Tibial nerve (tissue), 4 donors: Measurements from ENCODE around the gene CARMIL1. TPM values are rescaled to one million over a fixed set of nuclear protein-coding genes. Genes with fewer than 3 reads are reported as not detected.

Source experiments
- DNase-seq, 2 donors: peaks; one replicate each; pipeline ENCODE4 v3.0.0-alpha.2; 2019; ENCODE audit warnings: low spot score in 2 of 2
- H3K27ac ChIP-seq, 4 donors: fragments of 200-600 bp; sonication (generic) in 3 of 4; one replicate each; pipeline ENCODE4 v1.5.1; 2017 to 2019; ENCODE audit warnings: mild to moderate bottlenecking in 1 of 4
- H3K27me3 ChIP-seq, 2 donors: fragments of 200-600 bp; sonication (generic) in 1 of 2; one replicate each; pipeline versions ENCODE4 v1.5.1 to v1.6.0; 2017 to 2019
- H3K36me3 ChIP-seq, 3 donors: fragments of 200-600 bp; sonication (generic); one replicate each; pipeline ENCODE4 v1.5.1; 2018 to 2019
- H3K4me1 ChIP-seq, 4 donors: fragments of 200-600 bp; sonication (generic) in 3 of 4; one replicate each; pipeline ENCODE4 v1.5.1; 2017 to 2019
- H3K4me3 ChIP-seq, 4 donors: fragments of 200-600 bp; sonication (generic) in 3 of 4; one replicate each; pipeline ENCODE4 v1.5.1; 2017 to 2019; ENCODE audit warnings: mild to moderate bottlenecking in 1 of 4, moderate library complexity in 1 of 4
- H3K9me3 ChIP-seq, 4 donors: fragments of 200-600 bp; sonication (generic) in 3 of 4; one replicate each; pipeline ENCODE4 v1.5.1; 2017 to 2019
- EP300 ChIP-seq, 2 donors: sonication (generic); formaldehyde crosslinking; IDR thresholded peaks; one replicate each; pipeline ENCODE4 v1.6.1; 2017; ENCODE audit warnings: antibody characterized with exemption in 2 of 2, mild to moderate bottlenecking in 1 of 2
- POLR2A ChIP-seq, 2 donors: fragments of 450-650 bp; IDR thresholded peaks; one replicate each; pipeline ENCODE4 v1.6.1; 2017; ENCODE audit warnings: antibody characterized with exemption in 2 of 2, mild to moderate bottlenecking in 2 of 2, moderate library complexity in 2 of 2
- WGBS, 2 donors: methylation state at CpG; one replicate each; pipeline ENCODE4 v1.1.5; 2018; 5-methylcytosine and 5-hydroxymethylcytosine counted together
- total RNA-seq, 4 donors: library from RNA; depleted of rRNA; stranded (reverse); fragments of >200 nt; gene quantifications; one replicate each; pipeline ENCODE4 v1.1.0, GENCODE V29; 2016
- TF ChIP-seq, protein P1 (sequence below), 5 experiments: fragments of 200-600 bp in 3 of 5; fragments of 450-650 bp in 2 of 5; sonication (generic) in 3 of 5; IDR thresholded peaks; one replicate each; pipeline ENCODE4 v1.5.1; 2016 to 2019; ENCODE audit warnings: antibody characterized with exemption in 5 of 5, mild to moderate bottlenecking in 3 of 5, moderate library complexity in 2 of 5

The CARMIL1 gene
- total RNA-seq, 4 donors from 2014 or later = 29.1 to 43.5 (median 34.1) TPM

DNA sequence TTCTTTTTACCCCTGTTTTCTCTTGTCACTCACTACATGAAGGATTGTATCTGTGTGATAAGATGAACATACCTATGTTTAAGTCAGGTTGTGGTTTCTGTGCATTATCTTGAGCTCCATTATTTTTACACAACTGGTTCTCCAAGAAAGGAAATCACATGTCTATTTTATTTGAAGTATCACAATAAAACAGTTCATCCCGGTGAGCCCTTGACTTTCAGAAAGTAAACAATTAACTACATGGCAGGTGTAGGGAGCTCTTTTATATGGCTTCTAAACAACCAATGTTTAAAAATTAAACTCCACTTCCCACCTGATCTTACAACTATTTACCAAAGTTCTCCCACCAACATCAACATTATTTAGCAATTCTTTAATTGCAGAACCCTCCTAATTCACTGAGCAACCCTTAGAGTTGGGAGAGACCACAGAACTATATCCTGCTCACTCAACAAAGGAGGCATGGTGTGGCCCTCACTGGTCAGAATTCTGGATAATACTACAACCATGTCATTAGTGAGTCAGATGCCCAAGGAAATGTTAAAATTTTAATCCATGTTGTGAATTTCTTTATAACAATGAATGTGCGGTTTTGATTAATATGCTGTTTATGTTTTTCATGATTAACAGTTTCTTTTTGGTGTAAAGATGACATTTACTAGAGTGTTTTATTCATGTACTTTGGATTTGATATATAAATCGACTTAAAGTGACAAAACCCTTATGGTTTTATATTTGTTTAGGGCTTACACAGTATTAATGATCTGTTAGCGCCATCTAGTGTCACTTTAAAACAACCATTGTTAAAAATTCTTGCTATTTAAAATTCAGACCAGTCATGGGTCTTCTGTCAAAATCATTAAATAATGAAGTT, 322.9 kb downstream of the CARMIL1 start:
- Histone ChIP-seq H3K4me1 (no peaks in the 10 kb centered on the region), H3K4me3 (no peak overlapping the region), H3K27ac (no peak overlapping the region), H3K27me3 (no peaks in the 10 kb centered on the region), H3K9me3 (no peaks in the 10 kb centered on the region), H3K36me3 (peaks cover 0 to 10% (median 0%) of the 10 kb centered on the region in 3 donors)
- DNase-seq = no peak
- WGBS, 2 donors = 25 to 29% methylated on average over 4 of the region's 4 CpGs
- TF ChIP-seq, protein P1, sequence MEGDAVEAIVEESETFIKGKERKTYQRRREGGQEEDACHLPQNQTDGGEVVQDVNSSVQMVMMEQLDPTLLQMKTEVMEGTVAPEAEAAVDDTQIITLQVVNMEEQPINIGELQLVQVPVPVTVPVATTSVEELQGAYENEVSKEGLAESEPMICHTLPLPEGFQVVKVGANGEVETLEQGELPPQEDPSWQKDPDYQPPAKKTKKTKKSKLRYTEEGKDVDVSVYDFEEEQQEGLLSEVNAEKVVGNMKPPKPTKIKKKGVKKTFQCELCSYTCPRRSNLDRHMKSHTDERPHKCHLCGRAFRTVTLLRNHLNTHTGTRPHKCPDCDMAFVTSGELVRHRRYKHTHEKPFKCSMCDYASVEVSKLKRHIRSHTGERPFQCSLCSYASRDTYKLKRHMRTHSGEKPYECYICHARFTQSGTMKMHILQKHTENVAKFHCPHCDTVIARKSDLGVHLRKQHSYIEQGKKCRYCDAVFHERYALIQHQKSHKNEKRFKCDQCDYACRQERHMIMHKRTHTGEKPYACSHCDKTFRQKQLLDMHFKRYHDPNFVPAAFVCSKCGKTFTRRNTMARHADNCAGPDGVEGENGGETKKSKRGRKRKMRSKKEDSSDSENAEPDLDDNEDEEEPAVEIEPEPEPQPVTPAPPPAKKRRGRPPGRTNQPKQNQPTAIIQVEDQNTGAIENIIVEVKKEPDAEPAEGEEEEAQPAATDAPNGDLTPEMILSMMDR (IDR thresholded peaks at IDR 0.05) = peak; percentile 35 to 67 (median 41)
- no peak for TF ChIP-seq POLR2A (IDR thresholded peaks at IDR 0.05)
- TF ChIP-seq EP300 (IDR thresholded peaks at IDR 0.05) = no peak

DNA sequence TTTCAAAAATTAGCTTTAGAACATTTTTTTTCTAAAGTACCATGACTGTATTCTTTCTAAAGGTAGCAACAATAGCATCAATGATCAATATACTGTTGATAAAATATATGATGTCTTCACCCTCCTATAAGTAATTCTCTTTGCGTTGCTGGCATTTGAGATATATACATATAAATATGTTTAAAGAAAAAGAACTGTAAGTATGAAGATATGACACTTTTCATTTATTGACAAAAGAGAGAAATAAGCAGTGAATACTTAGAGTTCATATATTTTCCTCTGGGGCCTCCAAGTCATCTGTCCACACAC, 323.5 kb downstream of the CARMIL1 start:
- H3K27me3 ChIP-seq = no peaks in the 10 kb centered on the region
- no peaks in the 10 kb centered on the region for H3K4me1 ChIP-seq
- peaks cover 0 to 10% (median 0%) of the 10 kb centered on the region in 3 donors for H3K36me3 ChIP-seq
- H3K4me3 ChIP-seq = no peak overlapping the region
- no peak overlapping the region for H3K27ac ChIP-seq
- no peak for DNase-seq
- 96 to 100% methylated on average over 1 of the region's 1 CpG for WGBS, 2 donors
- no peaks in the 10 kb centered on the region for H3K9me3 ChIP-seq
- TF ChIP-seq, protein P1 (IDR thresholded peaks at IDR 0.05) = peak in 2 of 5 experiments; percentile 2 to 3
- no peak for TF ChIP-seq POLR2A (IDR thresholded peaks at IDR 0.05)

DNA sequence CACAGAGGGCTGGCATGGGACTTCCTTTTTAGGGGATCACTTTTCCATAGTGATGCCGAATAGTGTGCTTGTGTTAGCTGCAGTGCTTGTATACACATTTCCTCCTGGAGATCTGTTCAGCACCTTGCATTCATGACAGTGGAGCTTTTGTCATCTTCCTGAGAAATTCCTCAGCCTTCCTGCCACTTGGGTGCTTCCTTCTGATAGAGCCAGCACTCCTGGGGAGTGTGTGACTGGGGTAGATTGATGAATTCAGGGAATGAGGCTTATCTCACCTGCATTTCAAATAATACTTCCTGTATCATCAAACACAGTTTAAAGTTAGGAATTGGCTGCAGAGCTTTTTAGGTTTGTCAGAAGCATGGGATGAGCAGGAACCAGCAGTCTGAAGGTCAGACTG, 324.1 kb downstream of the CARMIL1 start:
- Histone ChIP-seq H3K36me3 (peaks cover 0 to 10% (median 0%) of the 10 kb centered on the region in 3 donors), H3K9me3 (no peaks in the 10 kb centered on the region), H3K4me1 (no peaks in the 10 kb centered on the region), H3K4me3 (no peak overlapping the region), H3K27me3 (no peaks in the 10 kb centered on the region), H3K27ac (no peak overlapping the region)
- no peak for DNase-seq
- WGBS, 2 donors = 93 to 100% methylated on average over 1 of the region's 1 CpG
- TF ChIP-seq POLR2A (IDR thresholded peaks at IDR 0.05) = no peak
- TF ChIP-seq, protein P1 (IDR thresholded peaks at IDR 0.05) = no peak

DNA sequence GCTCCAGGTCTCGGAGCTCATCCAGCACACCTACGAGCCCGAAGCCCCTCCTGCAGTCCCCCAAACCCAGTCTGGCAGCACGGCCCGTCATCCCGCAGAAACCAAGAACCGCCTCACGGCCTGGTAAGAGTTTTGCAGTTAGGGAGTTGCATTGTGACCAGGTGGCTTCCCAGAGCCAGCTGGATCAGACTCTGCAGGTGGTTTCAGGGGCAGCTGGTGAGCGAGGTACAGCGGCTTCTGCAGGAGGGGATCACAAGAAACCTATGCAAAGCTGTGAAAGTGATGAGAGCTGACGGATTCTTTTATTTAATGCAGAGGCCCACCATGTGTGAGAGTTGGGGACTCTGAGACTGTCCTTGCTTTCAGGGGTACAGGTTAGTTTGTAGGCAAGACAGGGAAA, 327.0 kb downstream of the CARMIL1 start:
- no peak for DNase-seq
- Histone ChIP-seq H3K4me1 (no peaks in the 10 kb centered on the region), H3K27me3 (no peaks in the 10 kb centered on the region), H3K4me3 (no peak overlapping the region), H3K27ac (no peak overlapping the region), H3K36me3 (peaks cover 0 to 14% (median 3%) of the 10 kb centered on the region in 3 donors), H3K9me3 (no peaks in the 10 kb centered on the region)
- 86 to 88% methylated on average over 11 of the region's 11 CpGs for WGBS, 2 donors
- TF ChIP-seq POLR2A (IDR thresholded peaks at IDR 0.05) = no peak
- no peak for TF ChIP-seq EP300 (IDR thresholded peaks at IDR 0.05)
- TF ChIP-seq, protein P1 (IDR thresholded peaks at IDR 0.05) = no peak

DNA sequence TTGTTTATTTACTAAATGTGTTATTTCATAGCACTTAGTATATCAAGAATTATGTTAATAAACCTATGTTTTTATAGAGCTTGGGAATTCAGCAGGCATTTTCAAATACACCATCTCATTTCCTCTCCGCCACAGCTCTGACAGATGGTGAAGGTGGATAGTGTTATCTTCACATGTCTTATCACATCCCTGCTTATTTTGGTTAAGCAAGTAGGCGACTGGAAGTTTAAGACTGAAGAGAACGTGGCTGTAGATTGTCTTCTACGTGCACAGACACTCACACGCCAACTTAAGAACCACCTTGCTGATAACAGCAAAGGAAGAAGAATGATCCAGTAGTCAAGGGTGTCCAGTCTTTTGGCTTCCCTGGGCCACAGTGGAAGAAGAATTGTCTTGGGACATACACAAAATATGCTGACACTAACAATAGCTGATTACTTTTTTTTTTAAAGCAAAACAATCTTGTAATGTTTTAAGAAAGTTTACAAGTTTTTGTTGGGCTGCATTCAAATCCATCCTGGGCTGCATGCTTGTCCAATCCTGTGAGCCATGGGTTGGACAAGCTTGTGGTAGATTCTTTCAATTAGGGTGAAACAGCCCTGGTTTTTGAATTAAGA, 329.5 kb downstream of the CARMIL1 start:
- Histone ChIP-seq H3K27me3 (no peaks in the 10 kb centered on the region), H3K27ac (no peak overlapping the region), H3K4me1 (no peaks in the 10 kb centered on the region), H3K36me3 (peaks cover 0 to 14% (median 3%) of the 10 kb centered on the region in 3 donors), H3K9me3 (no peaks in the 10 kb centered on the region), H3K4me3 (no peak overlapping the region)
- no peak for DNase-seq
- TF ChIP-seq, protein P1 (IDR thresholded peaks at IDR 0.05) = no peak
- TF ChIP-seq POLR2A (IDR thresholded peaks at IDR 0.05) = no peak
- TF ChIP-seq EP300 (IDR thresholded peaks at IDR 0.05) = no peak
- WGBS, 2 donors = 94 to 97% methylated on average over 5 of the region's 5 CpGs
